ENCODE measurements around the gene NR1H3.

Gene NR1H3

GRCh38 chr11:47318166-47318565 is 60.4 kb downstream of the NR1H3 start:
- no peak overlapping the region for H3K4me3 ChIP-seq (ENCODE audit: low read depth, low read length)
- TF ChIP-seq CTCF (IDR thresholded peaks at IDR 0.05; ENCODE audit: control insufficient read depth, extremely low read depth, insufficient read depth), result no peak
- no peak for DNase-seq (ENCODE audit: low read depth)

Measured in LNCaP clone FGC (cell line).